ENCODE measurements around the gene TXNRD1.
"Not testable (repeated sequence)": the region's sequence is repeated elsewhere in the genome, so short reads cannot be mapped to it uniquely, and the experiment has no call there.

The TXNRD1 gene

DNA sequence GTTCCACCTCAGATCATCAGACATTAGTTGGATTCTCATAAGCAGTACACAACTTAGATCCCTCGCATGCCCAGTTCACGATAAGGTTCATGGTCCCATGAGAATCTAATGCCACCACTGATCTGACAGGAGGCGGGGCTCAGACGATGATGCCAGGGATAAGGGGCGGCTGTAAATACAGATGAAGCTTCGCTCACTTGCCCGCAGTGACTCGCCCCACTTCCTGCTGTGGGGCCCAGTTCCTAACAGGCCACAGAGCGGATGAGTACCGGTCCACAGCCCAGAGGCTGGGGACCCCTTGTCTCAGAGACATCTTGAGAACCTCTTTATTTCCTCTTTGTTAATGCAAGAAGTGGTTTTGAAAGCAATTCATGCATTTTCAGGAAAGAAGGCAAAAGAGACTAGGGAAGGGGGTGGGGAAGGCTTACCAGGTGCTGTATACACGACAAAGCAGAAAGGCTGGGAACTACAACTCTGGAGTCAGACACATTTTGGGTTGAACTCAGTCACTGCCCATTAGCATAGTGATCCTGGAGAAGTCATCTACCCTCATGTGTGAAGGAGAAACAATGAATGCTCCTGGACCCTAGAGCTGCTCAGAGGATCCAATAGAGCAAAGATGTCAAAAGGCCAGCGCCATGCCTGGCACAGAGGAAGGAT lies 156.6 kb downstream of the TXNRD1 start:
- no peak for DNase-seq (ENCODE audit: low spot score)

- no peak for DNase-seq (ENCODE audit: low spot score)
These were observed 157.2 kb downstream of the TXNRD1 start for GRCh38 chr12:104372721-104373335.

DNA sequence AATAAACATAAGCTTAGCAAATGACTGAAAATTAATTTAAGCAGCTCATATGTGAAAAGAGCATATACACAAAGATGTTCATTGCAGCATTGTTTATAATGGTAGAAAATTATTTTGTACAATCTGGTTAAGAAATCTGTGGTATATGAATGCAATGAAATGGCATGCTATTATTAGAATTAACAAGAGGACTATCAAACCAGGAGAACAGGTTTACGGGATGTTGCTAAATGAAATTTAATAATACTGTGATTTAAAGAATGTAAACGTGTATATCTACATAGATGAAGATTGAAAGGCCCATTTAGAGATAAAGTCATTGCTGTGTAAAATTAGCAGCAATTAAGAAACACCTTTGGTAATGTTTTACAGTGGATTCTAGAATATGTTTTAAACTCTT lies 158.5 kb downstream of the TXNRD1 start:
- no peak for DNase-seq (ENCODE audit: low spot score)

DNA sequence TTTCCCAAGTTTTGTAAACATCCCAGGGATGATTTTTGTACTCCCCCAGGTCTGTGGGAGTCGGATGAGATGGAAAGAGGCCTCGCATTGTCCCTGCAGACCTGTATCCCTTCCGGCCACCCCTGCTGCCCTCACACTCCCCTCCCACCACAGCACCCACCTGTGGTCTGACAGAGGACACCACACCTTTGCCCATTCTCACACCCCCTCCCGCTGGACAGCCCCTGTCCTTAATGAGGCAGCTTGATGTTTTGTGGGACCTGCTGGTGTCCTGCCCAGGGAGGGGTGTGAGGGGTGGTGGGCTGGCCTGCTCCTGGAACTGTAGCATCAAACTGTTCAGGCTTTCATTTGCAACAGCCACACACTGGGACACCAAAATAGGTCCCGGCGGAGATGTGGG lies 159.2 kb downstream of the TXNRD1 start:
- no peak for DNase-seq (ENCODE audit: low spot score)

- no peak for DNase-seq (ENCODE audit: low spot score)
These were observed 160.2 kb downstream of the TXNRD1 start for GRCh38 chr12:104375775-104376174.

- DNase-seq (ENCODE audit: low spot score) = no peak
These were observed 161.3 kb downstream of the TXNRD1 start for GRCh38 chr12:104376650-104377513.

DNA sequence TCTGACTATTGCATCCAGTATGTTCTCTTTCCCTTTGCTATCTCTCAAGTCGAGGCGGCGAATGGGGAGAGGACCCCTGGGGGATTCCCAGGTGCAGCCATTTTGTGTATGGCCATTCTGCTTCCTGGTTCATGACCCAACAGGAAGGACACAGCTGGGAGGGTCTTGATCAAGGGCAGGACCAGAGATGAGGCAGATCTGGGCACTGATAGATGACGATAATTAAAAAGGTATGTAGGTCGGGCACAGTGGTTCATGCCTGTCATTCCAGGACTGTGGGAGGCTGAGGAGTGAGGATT lies 161.9 kb downstream of the TXNRD1 start:
- DNase-seq (ENCODE audit: low spot score) = no peak

DNA sequence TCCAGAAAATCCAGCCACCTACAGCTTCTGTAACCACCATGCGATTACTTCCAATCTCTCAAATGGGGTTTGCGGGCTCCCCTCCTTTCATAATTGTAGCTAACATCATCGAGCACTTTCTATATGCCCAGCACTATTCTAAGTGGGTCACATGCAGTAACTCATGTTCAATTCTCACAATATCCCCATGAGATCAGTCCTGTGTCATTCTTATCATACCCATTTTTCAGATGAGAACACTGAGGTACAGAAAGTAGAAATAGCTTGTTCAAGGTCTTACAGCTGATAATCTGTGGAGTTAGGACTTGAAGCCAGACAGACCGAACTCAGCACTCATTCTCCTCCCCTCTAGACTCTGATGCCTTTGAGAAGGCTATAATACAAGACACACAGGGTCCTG lies 162.8 kb downstream of the TXNRD1 start:
- DNase-seq (ENCODE audit: low spot score) = no peak

DNA sequence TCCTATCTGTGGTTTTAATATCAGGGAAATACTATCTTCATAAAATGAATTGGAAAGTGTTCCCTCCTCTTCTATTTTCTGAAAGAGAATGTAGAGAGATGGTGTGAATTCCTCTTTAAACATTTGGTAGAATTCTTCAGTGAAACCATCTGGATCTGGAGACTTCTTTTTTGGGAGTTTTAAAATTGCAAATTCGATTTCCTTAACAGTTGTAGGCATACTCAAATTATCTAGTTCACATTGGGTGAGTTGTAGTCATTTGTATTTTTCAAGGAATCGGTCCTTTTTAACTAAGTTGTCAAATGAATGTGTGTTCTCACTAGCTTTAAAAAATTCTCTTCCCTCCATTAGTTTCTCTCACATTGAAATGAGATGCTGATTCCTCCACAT lies 165.8 kb downstream of the TXNRD1 start:
- DNase-seq (ENCODE audit: low spot score) = no peak

GRCh38 chr12:104381731-104382480 lies 166.3 kb downstream of the TXNRD1 start:
- peak; percentile 86 for DNase-seq (ENCODE audit: low spot score)

DNA sequence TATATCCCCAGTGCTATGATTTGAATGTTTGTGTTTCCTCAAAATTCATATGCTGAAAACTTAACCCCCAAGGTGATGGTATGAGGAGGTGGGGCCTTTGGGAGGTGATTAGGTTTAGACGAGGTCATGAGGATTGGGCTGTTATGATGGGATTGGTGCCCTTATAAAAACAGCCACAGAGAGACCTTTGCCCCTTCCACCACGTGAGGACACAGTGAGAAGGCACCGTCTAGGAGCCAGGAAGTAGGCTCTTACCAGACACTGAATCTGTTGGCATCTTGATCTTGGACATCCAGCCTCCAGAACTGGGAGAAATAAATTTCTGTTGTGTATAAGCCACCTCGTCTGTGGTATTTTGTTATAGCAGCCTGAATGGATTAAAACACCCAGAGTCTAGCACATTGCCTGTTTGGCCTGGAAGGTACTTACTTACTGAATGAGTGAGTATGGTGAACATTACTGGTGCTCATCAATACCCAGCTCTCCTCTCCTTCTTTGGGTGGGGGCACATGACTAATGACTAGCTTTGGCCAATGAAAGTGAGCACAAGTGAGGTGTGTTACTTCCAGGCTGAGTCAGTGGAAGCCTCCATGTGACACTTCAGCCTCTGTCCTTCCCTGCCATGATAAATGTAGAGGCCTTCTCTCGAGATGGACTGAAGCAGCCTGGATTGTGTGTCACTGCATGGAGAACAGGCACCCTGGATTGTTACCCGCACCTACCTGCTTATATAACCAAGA lies 168.7 kb downstream of the TXNRD1 start:
- DNase-seq (ENCODE audit: low spot score) = no peak

DNA sequence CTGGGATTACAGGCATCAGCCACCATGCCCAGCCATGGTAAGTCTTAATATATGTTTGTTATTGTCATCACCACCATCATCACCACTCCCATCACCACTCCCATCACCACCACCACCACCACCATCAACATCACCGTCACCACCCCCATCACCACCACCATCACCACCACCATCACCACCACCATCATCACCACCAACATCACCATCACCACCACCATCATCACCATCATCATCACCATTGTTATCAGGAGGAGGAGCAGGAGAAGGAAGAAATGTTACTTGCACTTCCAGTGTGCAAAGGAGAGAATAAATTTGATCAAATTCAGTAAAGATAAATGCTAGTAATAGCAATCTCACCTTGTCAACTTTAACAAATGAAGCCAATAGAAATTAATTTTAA lies 169.9 kb downstream of the TXNRD1 start:
- DNase-seq (ENCODE audit: low spot score) = no peak

GRCh38 chr12:104386461-104386860 lies 170.9 kb downstream of the TXNRD1 start:
- no peak for DNase-seq (ENCODE audit: low spot score)

- DNase-seq (ENCODE audit: low spot score) = peak; percentile 30
These were observed 171.6 kb downstream of the TXNRD1 start for GRCh38 chr12:104387190-104387589.

GRCh38 chr12:104394086-104394485 lies 178.5 kb downstream of the TXNRD1 start:
- not testable (repeated sequence) for DNase-seq (ENCODE audit: low spot score)
